Colonic mucosa (tissue), 4 donors: ENCODE measurements around the gene C1orf174. TPM values are rescaled to one million over a fixed set of nuclear protein-coding genes. Genes with fewer than 3 reads are reported as not detected.

ENCODE experiments used
- DNase-seq: peaks from one replicate; pipeline ENCODE4 v3.0.0-alpha.2; 2020
- H3K27ac ChIP-seq: fragments of 200-600 bp; one replicate; pipeline ENCODE4 v1.8.0; 2021
- H3K27me3 ChIP-seq: fragments of 200-600 bp; one replicate; pipeline ENCODE4 v1.8.0; 2021
- H3K36me3 ChIP-seq: fragments of 200-600 bp; one replicate; pipeline ENCODE4 v1.8.0; 2021
- H3K4me1 ChIP-seq: fragments of 200-600 bp; one replicate; pipeline ENCODE4 v1.8.0; 2021; ENCODE audit warnings: mild to moderate bottlenecking
- H3K4me3 ChIP-seq: fragments of 200-600 bp; one replicate; pipeline ENCODE4 v1.8.0; 2021
- H3K9ac ChIP-seq, 2 donors: one replicate each; pipeline ENCODE4 v1.7.0; 2013; ENCODE audit warnings: control low read depth in 2 of 2, low read depth in 2 of 2, low read length in 2 of 2
- H3K9me3 ChIP-seq: fragments of 200-600 bp; one replicate; pipeline ENCODE4 v1.8.0; 2021
- CTCF ChIP-seq: fragments of 200-600 bp; IDR thresholded peaks from one replicate; pipeline ENCODE4 v1.8.0; 2022; ENCODE audit warnings: antibody characterized with exemption, mild to moderate bottlenecking
- intact Hi-C: fragments of 100-400 bp; cut with DNase I; formaldehyde crosslinking; loops from one replicate; pipeline ENCODE4 v1.14.1; 2022
- total RNA-seq, 2 donors: library from RNA; stranded (reverse); fragmentation: NEBNext Ultra II Directional in 1 of 2; extraction: Animal tissue kit (Norgen Biotek cat#: 25700) in 1 of 2; gene quantifications; one replicate each; pipeline ENCODE4 v1.2.1, GENCODE V29; 2021
- donor health status: healthy.
- donor health status: DM: no; HTN: no; CAD: no.
- donor health status: DM: no; HTN: no; CAD: no.

The C1orf174 gene
- total RNA-seq, 2 donors from 2014 or later, result 19.4 to 32.8 TPM

DNA sequence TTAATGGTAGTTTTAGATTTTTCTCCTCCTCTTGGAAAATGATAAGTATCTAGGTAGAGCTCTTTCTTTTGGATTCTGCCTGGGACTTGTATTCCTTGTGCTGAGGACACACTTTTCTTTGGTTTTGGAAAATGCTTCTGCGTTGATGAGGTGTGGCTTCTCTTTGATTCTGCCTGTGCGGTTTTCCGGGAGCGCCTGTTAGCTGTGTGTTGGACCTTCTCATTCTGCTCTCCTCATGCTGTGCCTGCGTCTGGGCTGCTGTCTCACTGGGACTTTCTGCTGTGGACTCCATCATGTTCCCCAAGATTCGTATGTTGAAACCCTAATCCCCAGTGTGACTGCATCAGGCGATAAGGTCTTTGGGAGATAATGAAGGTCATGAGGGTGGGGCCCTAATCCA is 21.0 kb downstream of the C1orf174 start:
- DNase-seq, result no peak
- Histone ChIP-seq H3K9ac (no peak overlapping the region), H3K4me3 (no peak overlapping the region), H3K27ac (no peak overlapping the region), H3K27me3 (no peaks in the 10 kb centered on the region), H3K4me1 (no peaks in the 10 kb centered on the region), H3K9me3 (no peaks in the 10 kb centered on the region), H3K36me3 (no peaks in the 10 kb centered on the region)
- intact Hi-C loops, result no loop called here
- TF ChIP-seq CTCF, result no peak

DNA sequence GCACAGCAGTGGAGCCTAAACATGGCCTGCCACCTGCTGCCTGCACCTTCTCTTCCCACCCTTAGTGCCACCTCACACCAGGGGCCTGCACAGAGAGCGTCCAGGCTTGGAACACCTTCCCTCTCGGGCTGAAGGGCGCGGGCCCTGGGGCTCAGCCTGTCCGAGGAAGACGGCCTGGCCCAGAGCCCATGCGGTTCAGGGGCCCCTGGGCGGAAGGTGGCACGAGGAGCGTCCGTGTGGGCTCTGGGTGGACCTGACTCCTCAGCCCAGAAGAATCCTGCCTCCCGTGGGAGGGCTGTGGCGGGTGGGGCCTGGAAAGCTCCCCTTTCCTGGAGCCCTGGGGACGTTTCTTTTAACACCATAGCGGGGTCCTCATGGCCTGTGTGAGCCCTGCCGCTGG is 23.4 kb downstream of the C1orf174 start:
- Histone ChIP-seq H3K9me3 (no peaks in the 10 kb centered on the region), H3K4me1 (no peaks in the 10 kb centered on the region), H3K27me3 (no peaks in the 10 kb centered on the region), H3K9ac (no peak overlapping the region), H3K36me3 (no peaks in the 10 kb centered on the region), H3K27ac (no peak overlapping the region), H3K4me3 (no peak overlapping the region)
- DNase-seq, result no peak
- intact Hi-C loops, result no loop called here
- TF ChIP-seq CTCF, result no peak

GRCh38 chr1:3874736-3875135 is 25.3 kb downstream of the C1orf174 start:
- intact Hi-C loops, result no loop called here
- no peak for DNase-seq
- Histone ChIP-seq H3K4me1 (no peaks in the 10 kb centered on the region), H3K9ac (no peak overlapping the region), H3K27me3 (no peaks in the 10 kb centered on the region), H3K4me3 (no peak overlapping the region), H3K36me3 (no peaks in the 10 kb centered on the region), H3K27ac (no peak overlapping the region), H3K9me3 (no peaks in the 10 kb centered on the region)
- no peak for TF ChIP-seq CTCF

- DNase-seq, result no peak
- Histone ChIP-seq H3K4me1 (no peaks in the 10 kb centered on the region), H3K4me3 (no peak overlapping the region), H3K9me3 (no peaks in the 10 kb centered on the region), H3K9ac (no peak overlapping the region), H3K27ac (no peak overlapping the region), H3K36me3 (no peaks in the 10 kb centered on the region), H3K27me3 (no peaks in the 10 kb centered on the region)
- TF ChIP-seq CTCF, result no peak
- intact Hi-C loops, result no loop called here
These were observed 27.5 kb downstream of the C1orf174 start for GRCh38 chr1:3872546-3872945.

- H3K4me3 ChIP-seq, result no peak overlapping the region
These were observed 28.6 kb downstream of the C1orf174 start for GRCh38 chr1:3871451-3871805.

More at GRCh38 chr1:3871451-3871805, 28.6 kb downstream of the C1orf174 start:
- Histone ChIP-seq H3K9me3 (no peaks in the 10 kb centered on the region), H3K36me3 (no peaks in the 10 kb centered on the region), H3K27ac (no peak overlapping the region), H3K4me1 (no peaks in the 10 kb centered on the region), H3K9ac (no peak overlapping the region), H3K27me3 (no peaks in the 10 kb centered on the region)
- no peak for DNase-seq
- intact Hi-C loops, result no loop called here
- no peak for TF ChIP-seq CTCF
